ENCODE measurements around the gene FBLN1. TPM values are rescaled to one million over a fixed set of nuclear protein-coding genes. Genes with fewer than 3 reads are reported as not detected.
A peak's percentile ranks its signal among the peaks of the same experiment; 100 is the strongest.

Gene FBLN1
- total and polyA plus RNA-seq, 9 of the 15 experiments (the other 6 are each of a cell fraction or from before 2014, with no cell fraction given), result 0.66 TPM; not detected in 8

- TF ChIP-seq EP400 (IDR thresholded peaks at IDR 0.05) (0 out of 2 replicates have a peak, but pooled peaks have one; percentile 36), TCF15 (CRISPR knock-in tag; IDR thresholded peaks at IDR 0.05) (no peak), BMI1 (IDR thresholded peaks at IDR 0.05; ENCODE audit: low read length) (no peak), HCFC1 (IDR thresholded peaks at IDR 0.05; ENCODE audit: low read depth, low read length) (no peak), ZNF639 (CRISPR knock-in tag; conservative IDR thresholded peaks at IDR 0.05 in 1 of 2, IDR thresholded peaks at IDR 0.05 in 1 of 2) (no peak), SMARCA4 (IDR thresholded peaks at IDR 0.05) (peak; percentile 39; the same call in 1 of the 2 replicates), CREM (IDR thresholded peaks at IDR 0.05; ENCODE audit: low read depth) (0 out of 2 replicates have a peak, but pooled peaks have one; percentile 6), ZNF134 (CRISPR knock-in tag; conservative IDR thresholded peaks at IDR 0.05) (no peak), ZBTB7A (IDR thresholded peaks at IDR 0.05; ENCODE audit: borderline replicate concordance, control insufficient read depth, low read depth, low read length) (no peak), HOXB6 (CRISPR knock-in tag; IDR thresholded peaks at IDR 0.05; ENCODE audit: borderline replicate concordance) (no peak), KLF6 (CRISPR knock-in tag; IDR thresholded peaks at IDR 0.05; ENCODE audit: borderline replicate concordance) (no peak)
Observed at GRCh38 chr22:45638834-45639746, 136.4 kb downstream of the FBLN1 start (continued).

Measured in K562 (cell line).